Measurements from ENCODE around the gene SMIM17.

DNA sequence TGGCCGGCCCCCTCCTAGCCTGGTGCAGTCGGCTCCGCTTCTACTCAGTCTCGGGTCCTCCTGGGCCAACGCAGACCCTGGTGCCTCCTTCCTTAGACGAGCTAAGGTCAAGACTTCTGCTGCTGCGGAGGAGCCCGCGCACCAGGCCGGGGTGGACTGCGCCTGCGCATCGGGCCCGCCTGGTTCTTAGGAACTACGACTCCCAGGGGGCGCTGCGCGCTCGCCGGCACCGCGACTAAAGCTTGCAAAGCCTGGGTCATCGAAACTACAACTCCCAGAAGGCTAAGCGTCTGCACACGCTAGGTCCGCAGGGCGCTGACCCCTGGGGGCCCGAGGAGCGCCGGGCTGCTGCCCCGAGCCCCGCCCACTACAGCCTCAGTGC, 28.6 kb downstream of the SMIM17 start, which contains the start of gene ZNF835:
- TF ChIP-seq, protein P1, sequence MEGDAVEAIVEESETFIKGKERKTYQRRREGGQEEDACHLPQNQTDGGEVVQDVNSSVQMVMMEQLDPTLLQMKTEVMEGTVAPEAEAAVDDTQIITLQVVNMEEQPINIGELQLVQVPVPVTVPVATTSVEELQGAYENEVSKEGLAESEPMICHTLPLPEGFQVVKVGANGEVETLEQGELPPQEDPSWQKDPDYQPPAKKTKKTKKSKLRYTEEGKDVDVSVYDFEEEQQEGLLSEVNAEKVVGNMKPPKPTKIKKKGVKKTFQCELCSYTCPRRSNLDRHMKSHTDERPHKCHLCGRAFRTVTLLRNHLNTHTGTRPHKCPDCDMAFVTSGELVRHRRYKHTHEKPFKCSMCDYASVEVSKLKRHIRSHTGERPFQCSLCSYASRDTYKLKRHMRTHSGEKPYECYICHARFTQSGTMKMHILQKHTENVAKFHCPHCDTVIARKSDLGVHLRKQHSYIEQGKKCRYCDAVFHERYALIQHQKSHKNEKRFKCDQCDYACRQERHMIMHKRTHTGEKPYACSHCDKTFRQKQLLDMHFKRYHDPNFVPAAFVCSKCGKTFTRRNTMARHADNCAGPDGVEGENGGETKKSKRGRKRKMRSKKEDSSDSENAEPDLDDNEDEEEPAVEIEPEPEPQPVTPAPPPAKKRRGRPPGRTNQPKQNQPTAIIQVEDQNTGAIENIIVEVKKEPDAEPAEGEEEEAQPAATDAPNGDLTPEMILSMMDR (IDR thresholded peaks at IDR 0.05) = peak in 1 of 2 donors; percentile 39
- no peak for TF ChIP-seq EP300 (IDR thresholded peaks at IDR 0.05)
- no peak for TF ChIP-seq POLR2A (IDR thresholded peaks at IDR 0.05)

Measured in suprapubic skin (tissue), 3 donors.